NCI-H774 (cell line): ENCODE measurements around the gene STEEP1.

Experiments
- DNase-seq: peaks from one replicate; lab custom pipeline; 2025; lab: John Stamatoyannopoulos, UW

The STEEP1 gene

GRCh38 chrX:119565107-119565663, at the start of gene STEEP1:
STEEP1 (minus strand) TSS chrX:119565409; CDS start chrX:119565355, 54 bp downstream.
- DNase-seq, result peak; percentile 92

- DNase-seq, result no peak
Observed at GRCh38 chrX:119614776-119615175, 49.6 kb upstream of the STEEP1 start.

DNA sequence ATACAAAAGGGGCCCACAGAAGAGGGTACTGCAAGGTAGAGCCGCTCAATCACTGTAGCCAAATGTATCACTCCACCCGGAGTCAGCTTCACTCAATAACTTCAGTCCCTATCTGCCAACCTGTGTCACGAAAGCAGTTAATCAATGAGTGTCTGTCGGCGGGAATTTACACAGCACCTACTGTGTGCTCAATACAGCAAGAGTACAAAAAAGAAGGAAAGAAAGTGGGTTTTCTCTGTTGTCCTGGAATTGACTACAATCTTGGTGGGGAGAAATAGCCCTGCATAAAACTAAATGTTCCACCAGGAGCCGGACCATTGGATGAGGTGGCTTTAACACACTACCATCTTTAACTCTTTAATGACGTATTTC, 41.8 kb upstream of the STEEP1 start:
- no peak for DNase-seq

- peak; percentile 93 for DNase-seq
Observed at GRCh38 chrX:119606280-119607017, 41.2 kb upstream of the STEEP1 start, which contains the start of gene NKRF. NKRF (minus strand) TSS chrX:119606424.

- no peak for DNase-seq
Observed at GRCh38 chrX:119605464-119606279, 40.5 kb upstream of the STEEP1 start.

DNA sequence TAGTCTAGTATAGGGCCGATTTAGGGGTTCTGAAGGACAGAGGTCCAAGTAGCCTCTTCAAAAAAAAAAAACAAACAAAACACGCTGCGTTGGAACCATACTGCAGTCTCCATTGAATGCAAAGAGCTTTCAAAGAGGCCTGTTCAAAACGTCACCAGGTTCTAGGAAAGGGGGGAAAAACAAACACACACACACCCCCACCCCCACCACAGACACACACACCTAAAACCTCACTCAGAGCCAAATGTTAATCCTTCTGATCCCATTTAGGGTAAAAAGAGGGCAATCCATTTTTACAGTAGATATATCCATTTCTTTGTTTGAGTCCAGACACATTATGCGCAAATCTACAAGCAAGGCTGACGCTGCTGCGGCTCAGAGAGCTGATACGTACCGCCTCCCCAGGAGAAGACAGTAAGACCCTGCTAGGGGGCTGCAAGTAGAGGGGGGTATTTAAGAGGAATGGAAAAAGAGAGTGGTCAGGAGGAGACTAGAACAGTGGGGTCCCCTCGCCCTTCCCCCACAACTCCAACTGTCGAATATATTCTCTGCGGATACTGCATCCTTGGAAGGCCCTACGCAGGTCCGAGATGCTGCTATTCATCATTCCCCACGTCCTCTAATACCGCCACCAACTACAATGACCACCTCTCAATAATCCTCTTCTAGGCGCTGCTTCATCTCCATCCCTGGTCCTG, 39.7 kb upstream of the STEEP1 start:
- no peak for DNase-seq

- DNase-seq, result no peak
Observed at GRCh38 chrX:119602701-119603255, 37.6 kb upstream of the STEEP1 start.

DNA sequence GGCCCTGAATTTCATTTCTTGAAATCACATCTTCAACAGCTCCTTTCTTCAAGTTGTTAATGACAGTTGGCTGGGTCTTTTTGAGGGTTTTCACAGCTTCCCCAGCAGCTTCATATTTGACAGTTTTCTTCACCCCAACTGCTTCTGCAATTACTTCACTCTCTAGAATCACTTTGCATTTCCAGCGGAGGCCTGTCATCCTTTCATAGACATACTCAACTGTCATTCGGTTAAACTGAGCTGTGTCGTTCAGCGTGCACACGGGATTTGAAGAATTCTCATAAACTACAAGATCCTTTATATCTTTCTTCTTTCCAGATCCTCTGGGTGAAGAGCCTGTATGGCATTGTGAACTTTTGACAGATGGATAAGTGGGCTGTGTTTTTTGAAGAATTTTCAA, 24.6 kb upstream of the STEEP1 start:
- no peak for DNase-seq

DNA sequence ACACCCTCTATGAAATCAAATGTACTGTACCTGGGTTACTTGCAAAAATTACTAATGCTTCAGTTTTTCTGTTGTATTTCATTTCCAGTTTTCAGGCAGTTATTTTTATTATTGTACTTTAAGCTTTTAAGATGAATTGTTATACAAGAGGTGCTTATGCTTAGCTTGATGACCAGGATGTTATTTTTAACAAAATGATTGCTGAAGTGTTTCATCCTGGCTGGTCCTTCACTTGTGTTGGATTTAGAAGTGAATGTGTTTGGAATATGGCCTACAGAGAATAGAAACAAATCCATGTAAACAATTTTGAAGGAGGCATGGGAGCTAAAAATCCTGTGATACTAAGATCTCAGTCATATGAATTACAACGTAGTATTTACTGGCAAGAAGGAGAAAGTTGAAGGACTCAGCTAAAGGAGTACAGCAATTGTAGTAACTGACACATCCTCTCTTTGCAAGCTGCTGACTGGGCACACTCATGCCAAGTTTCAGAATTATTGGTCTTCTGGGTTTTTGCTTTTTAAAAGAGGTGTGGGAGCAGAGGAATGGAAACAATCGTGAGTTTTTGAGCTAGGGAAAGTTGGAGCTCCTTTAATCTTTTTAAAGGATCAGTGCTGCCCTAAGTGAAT, 18.3 kb upstream of the STEEP1 start:
- DNase-seq, result no peak

DNA sequence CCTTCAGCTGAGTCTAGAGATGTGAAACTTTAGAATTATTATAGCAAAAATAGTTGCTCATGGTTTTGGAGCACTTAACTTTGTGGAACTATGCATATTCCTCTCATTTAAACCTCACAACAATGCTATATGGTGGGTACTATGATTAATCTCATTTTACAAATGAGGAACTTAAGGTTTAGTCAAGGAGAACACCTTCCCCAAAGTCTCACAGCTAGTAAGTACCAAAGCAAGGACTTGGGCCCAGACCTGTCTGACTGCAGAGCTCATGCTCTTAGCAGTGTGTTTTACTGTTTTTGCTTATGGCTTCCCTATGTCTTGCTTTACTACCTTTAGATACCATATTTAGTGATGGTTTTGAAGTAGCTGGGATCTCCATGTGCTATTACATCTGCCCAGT, 14.2 kb upstream of the STEEP1 start:
- DNase-seq, result no peak

GRCh38 chrX:119574394-119575266, 9.4 kb upstream of the STEEP1 start, which contains the start of gene UBE2A:
UBE2A (plus strand) TSS chrX:119574563; CDS start chrX:119574712, 149 bp downstream.
- peak; percentile 89 for DNase-seq

DNA sequence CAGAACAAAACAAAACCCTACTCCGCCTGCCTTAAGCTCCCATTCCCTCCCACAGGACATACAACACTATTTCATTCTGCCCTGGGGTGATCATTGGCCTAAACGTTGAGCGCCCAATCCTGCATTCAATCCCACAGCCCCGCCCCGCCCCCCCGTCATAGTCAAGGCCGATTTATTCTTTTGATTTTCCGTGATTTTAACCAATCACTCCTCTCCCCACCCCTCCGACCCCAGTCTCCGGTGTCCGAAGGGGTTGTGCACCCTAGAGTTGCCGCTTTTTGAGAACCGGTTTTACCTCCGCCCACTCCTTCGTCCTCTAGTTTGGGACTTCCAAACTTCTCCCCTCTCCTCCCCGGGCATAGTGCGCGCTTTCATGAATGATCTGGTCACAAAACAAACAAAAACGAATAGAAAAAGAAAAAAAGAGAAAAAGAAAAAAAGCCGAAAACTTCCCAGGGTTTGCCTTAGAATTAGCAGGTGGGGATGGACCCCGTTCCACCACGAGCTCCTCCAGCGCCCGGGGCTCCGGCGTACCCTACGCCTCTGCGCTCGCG, 8.7 kb upstream of the STEEP1 start:
- no peak for DNase-seq

GRCh38 chrX:119573222-119573621, 8.0 kb upstream of the STEEP1 start:
- DNase-seq, result no peak

GRCh38 chrX:119570351-119570835, 5.2 kb upstream of the STEEP1 start:
- no peak for DNase-seq

DNA sequence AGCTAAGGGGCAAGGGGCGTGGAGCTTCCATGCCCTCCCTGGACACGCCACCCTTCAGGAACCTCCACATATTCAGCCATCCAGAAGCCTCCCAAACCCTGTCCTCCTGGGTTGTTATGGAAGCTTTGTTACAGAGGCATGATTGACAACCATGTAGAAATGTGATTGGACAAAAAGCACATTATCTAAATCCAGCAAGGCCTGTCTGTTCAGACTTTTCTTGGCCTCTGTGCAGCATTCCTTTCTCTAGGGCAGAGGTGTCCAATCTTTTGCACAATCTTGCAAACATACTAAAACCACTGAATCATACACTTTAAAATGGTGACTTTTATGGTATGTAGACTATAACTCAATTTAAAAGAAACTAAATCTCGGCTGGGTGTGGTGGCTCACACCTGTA, 12.7 kb downstream of the STEEP1 start:
- DNase-seq, result no peak

- no peak for DNase-seq
Observed at GRCh38 chrX:119549327-119550016, 15.7 kb downstream of the STEEP1 start.

DNA sequence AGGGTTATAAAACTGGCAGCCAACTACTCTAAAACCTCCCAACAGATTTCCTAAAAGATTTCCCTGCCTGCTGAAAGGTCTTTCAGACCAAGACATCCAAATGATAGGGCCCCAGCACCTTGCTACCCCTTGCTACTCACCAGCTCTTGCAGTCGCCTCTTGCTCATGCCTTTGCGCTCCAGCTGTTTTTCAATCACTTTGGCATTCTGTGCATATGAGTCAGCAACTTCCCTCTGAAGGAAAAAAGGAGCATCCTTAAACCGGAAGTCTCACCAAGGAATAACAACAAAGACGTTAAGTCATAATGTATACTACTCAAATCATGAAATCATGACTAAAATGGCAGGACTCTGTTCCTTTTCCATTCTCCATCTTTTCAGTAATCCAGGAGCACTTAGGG, 24.0 kb downstream of the STEEP1 start:
- DNase-seq, result no peak

DNA sequence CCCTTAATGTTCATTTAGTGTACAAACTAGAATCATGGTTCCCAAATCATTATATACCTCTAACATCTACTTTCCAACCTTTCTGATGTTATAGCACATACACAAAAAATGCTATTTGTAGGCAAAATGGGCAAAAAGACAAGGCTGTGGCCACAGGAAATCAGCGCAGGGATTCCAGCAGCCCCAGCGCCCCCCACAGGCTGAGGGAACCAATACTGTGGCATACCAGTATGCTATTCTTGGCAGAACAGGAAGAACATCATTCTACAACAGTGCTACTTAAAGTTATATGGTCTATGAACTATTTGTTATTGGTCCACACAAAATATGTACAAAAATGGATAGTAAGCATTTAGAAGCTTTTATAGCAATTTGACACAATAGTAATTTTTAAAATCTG, 25.3 kb downstream of the STEEP1 start:
- DNase-seq, result no peak

DNA sequence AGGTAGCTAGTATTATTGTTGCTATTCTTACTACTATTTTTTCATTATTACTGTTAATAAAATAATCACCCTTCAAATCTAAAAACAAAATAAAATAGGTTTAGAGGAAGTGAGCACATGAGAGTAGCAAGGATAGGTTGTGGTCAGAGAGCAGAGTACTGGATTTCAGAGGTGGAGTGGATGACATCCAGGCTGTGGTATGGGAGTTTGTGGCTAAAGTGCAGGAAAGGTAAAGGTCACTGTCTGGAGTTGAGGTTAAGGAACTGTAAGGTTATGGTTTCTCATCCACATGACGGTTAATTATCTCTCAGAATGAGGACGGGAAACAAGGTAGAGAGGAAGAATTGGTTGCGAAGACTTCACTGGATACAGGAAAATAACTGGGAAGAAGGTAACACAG, 27.7 kb downstream of the STEEP1 start:
- DNase-seq, result no peak
